Right atrium auricular region (tissue), 2 donors: ENCODE results near the gene GBP3. TPM values are rescaled to one million over a fixed set of nuclear protein-coding genes. Genes with fewer than 3 reads are reported as not detected.

ENCODE experiments used
- DNase-seq: peaks from one replicate; pipeline ENCODE4 v3.0.0-alpha.2; 2019; ENCODE audit warnings: low spot score
- H3K27ac ChIP-seq, 2 donors: fragments of 200-600 bp; sonication (generic); 1 replicate in 1 of 2; 2 replicates in 1 of 2; pipeline ENCODE4 v1.5.1; 2016 to 2019
- H3K27me3 ChIP-seq, 2 donors: fragments of 200-600 bp; sonication (generic); one replicate each; pipeline versions ENCODE4 v1.5.1 to v1.6.0; 2017 to 2019
- H3K36me3 ChIP-seq: fragments of 200-600 bp; sonication (generic); one replicate; pipeline ENCODE4 v1.5.1; 2016
- H3K4me1 ChIP-seq, 2 donors: fragments of 200-600 bp; sonication (generic); one replicate each; pipeline versions ENCODE4 v1.5.1 to v1.6.0; 2017 to 2019
- H3K4me3 ChIP-seq, 2 donors: fragments of 200-600 bp; sonication (generic); 1 replicate in 1 of 2; 2 replicates in 1 of 2; pipeline ENCODE4 v1.5.1; 2017 to 2019; ENCODE audit warnings: mild to moderate bottlenecking in 1 of 2, moderate library complexity in 1 of 2
- H3K9me3 ChIP-seq, 2 donors: fragments of 200-600 bp; sonication (generic); one replicate each; pipeline ENCODE4 v1.5.1; 2019
- CTCF ChIP-seq, 2 donors: fragments of 200-600 bp; sonication (generic); IDR thresholded peaks; one replicate each; pipeline ENCODE4 v1.5.1; 2019; ENCODE audit warnings: antibody characterized with exemption in 2 of 2
- total RNA-seq, 2 donors: library from RNA; depleted of rRNA; stranded (reverse); fragments of >200 nt; gene quantifications; one replicate each; pipeline ENCODE4 v1.1.0, GENCODE V29; 2016

The GBP3 gene
- total RNA-seq = 10 to 100 TPM in 1 of 2 donors, 1 to 10 TPM in 1; 5.8 to 10.4 TPM

- Histone ChIP-seq H3K4me3 (peak within 1 kb of the TSS; percentile 35 to 55), H3K27ac (peak within 1 kb of the TSS; percentile 72 to 79), H3K4me1 (peaks cover 0 to 11% of the 10 kb centered on the region in 2 donors), H3K9me3 (peaks cover 0 to 8% of the 10 kb centered on the region in 2 donors), H3K27me3 (no peaks in the 10 kb centered on the region), H3K36me3 (no peaks in the 10 kb centered on the region)
- no peak for DNase-seq
- TF ChIP-seq CTCF (IDR thresholded peaks at IDR 0.05) = no peak
Measured at GRCh38 chr1:89022167-89022959, at the start of gene GBP3. TSS of gene GBP3 (minus strand) at chr1:89022866. CDS start at chr1:89020721, 2,145 bp downstream.

GRCh38 chr1:89070509-89070908 lies 47.8 kb upstream of the GBP3 start:
- H3K9me3 ChIP-seq = peaks cover 0 to 4% of the 10 kb centered on the region in 2 donors
- H3K27ac ChIP-seq = peak overlapping the region in 1 of 2 donors; percentile 31
- H3K4me3 ChIP-seq = peak overlapping the region; percentile 22 to 43
- H3K27me3 ChIP-seq = no peaks in the 10 kb centered on the region
- H3K36me3 ChIP-seq = no peaks in the 10 kb centered on the region
- TF ChIP-seq CTCF (IDR thresholded peaks at IDR 0.05) = no peak
- DNase-seq = no peak
- no peaks in the 10 kb centered on the region for H3K4me1 ChIP-seq

- peak overlapping the region; percentile 31 to 40 for H3K27ac ChIP-seq
- no peak for DNase-seq
Measured at GRCh38 chr1:89069951-89070350, 47.3 kb upstream of the GBP3 start.

DNA sequence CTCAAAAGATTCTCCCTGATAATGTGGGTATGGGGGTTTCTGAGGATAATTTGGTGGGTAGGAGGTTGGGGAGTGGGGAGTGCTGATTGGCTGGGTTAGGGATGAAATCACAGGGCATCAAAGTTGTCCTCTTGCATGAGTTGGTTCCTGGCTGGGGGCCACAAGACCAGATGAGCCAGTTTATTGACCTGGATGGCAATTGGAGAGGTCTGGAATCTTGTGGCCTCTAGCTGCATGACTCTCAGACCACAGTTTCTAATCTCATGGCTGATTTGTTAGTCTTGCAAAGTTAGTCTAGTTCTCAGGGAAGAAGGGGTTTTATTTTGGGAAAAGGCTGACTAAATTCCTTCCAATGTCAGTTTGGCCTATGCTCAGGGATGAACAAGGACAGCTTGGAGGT lies 45.6 kb upstream of the GBP3 start:
- Histone ChIP-seq H3K27ac (no peak overlapping the region), H3K36me3 (no peaks in the 10 kb centered on the region), H3K9me3 (no peaks in the 10 kb centered on the region), H3K27me3 (no peaks in the 10 kb centered on the region), H3K4me3 (no peak overlapping the region), H3K4me1 (peaks cover 0 to 5% of the 10 kb centered on the region in 2 donors)
- no peak for TF ChIP-seq CTCF (IDR thresholded peaks at IDR 0.05)
- no peak for DNase-seq

More at GRCh38 chr1:89069951-89070350, 47.3 kb upstream of the GBP3 start:
- Histone ChIP-seq H3K4me1 (no peaks in the 10 kb centered on the region), H3K36me3 (no peaks in the 10 kb centered on the region), H3K27me3 (no peaks in the 10 kb centered on the region), H3K4me3 (peak overlapping the region; percentile 22 to 43), H3K9me3 (peaks cover 0 to 4% of the 10 kb centered on the region in 2 donors)
- TF ChIP-seq CTCF (IDR thresholded peaks at IDR 0.05) = no peak

- Histone ChIP-seq H3K4me1 (peaks cover 0 to 5% of the 10 kb centered on the region in 2 donors), H3K4me3 (peak within 1 kb of the TSS; percentile 51 to 52), H3K27ac (peak within 1 kb of the TSS; percentile 84), H3K36me3 (no peaks in the 10 kb centered on the region), H3K27me3 (no peaks in the 10 kb centered on the region), H3K9me3 (no peaks in the 10 kb centered on the region)
- no peak for DNase-seq
- TF ChIP-seq CTCF (IDR thresholded peaks at IDR 0.05) = no peak
Measured at GRCh38 chr1:89065079-89065868, 42.6 kb upstream of the GBP3 start, which contains the start of gene GBP1. TSS of gene GBP1 (minus strand) at chr1:89065208. CDS start at chr1:89063234, 1,974 bp downstream.
